HG02642 (cell line): Measurements from ENCODE around the gene RACK1.
"Not testable (repeated sequence)": the region's sequence is repeated elsewhere in the genome, so short reads cannot be mapped to it uniquely, and the experiment has no call there.

Experiments
- ATAC-seq: cut with Tn5 transposase; IDR thresholded peaks from one replicate; pipeline ENCODE4 v1.9.1; 2021; ENCODE audit warnings: mild to moderate bottlenecking; ENCODE audit not compliant: unreplicated experiment, poor library complexity

The RACK1 gene

GRCh38 chr5:181243564-181244343 lies at the start of gene RACK1:
TSS of gene RACK1 (minus strand) at chr5:181243906. CDS start at chr5:181243800, 106 bp downstream.
- ATAC-seq = peak; percentile 63

- not testable (repeated sequence) for ATAC-seq
These were observed 43.6 kb upstream of the RACK1 start for GRCh38 chr5:181287331-181287730.

GRCh38 chr5:181285962-181286705 lies 42.4 kb upstream of the RACK1 start:
- not testable (repeated sequence) for ATAC-seq

GRCh38 chr5:181283841-181284755 lies 40.4 kb upstream of the RACK1 start:
- ATAC-seq = not testable (repeated sequence)

GRCh38 chr5:181283347-181283746 lies 39.6 kb upstream of the RACK1 start:
- no peak for ATAC-seq

GRCh38 chr5:181282874-181283273 lies 39.2 kb upstream of the RACK1 start:
- ATAC-seq = no peak

- ATAC-seq = not testable (repeated sequence)
These were observed 38.7 kb upstream of the RACK1 start for GRCh38 chr5:181282415-181282814.

GRCh38 chr5:181281984-181282316 lies 38.2 kb upstream of the RACK1 start:
- ATAC-seq = no peak

- no peak for ATAC-seq
These were observed 37.6 kb upstream of the RACK1 start for GRCh38 chr5:181281077-181281983.

GRCh38 chr5:181280251-181280762 lies 36.6 kb upstream of the RACK1 start:
- no peak for ATAC-seq

GRCh38 chr5:181273433-181273744 lies 29.7 kb upstream of the RACK1 start:
- not testable (repeated sequence) for ATAC-seq

- ATAC-seq = no peak
These were observed 27.4 kb upstream of the RACK1 start for GRCh38 chr5:181271081-181271480.

- ATAC-seq = not testable (repeated sequence)
These were observed 24.2 kb upstream of the RACK1 start for GRCh38 chr5:181267907-181268306.

GRCh38 chr5:181267291-181267904 lies 23.7 kb upstream of the RACK1 start:
- ATAC-seq = not testable (repeated sequence)

GRCh38 chr5:181265092-181265671 lies 21.5 kb upstream of the RACK1 start:
- no peak for ATAC-seq

GRCh38 chr5:181263633-181264032 lies 19.9 kb upstream of the RACK1 start:
- no peak for ATAC-seq

GRCh38 chr5:181261320-181262049 lies 17.8 kb upstream of the RACK1 start:
- peak; percentile 62 for ATAC-seq

- ATAC-seq = peak; percentile 84
These were observed 17.1 kb upstream of the RACK1 start, which contains the start of gene TRIM52 for GRCh38 chr5:181260720-181261319. TSS of gene TRIM52 (minus strand) at chr5:181261143. CDS start at chr5:181260813, 330 bp downstream.
